OCI-M1 (cell line): ENCODE measurements around the gene LRP6.
A peak's percentile ranks its signal among the peaks of the same experiment; 100 is the strongest.
"Not testable (repeated sequence)": the region's sequence is repeated elsewhere in the genome, so short reads cannot be mapped to it uniquely, and the experiment has no call there.

Experiments
- DNase-seq: peaks from one replicate; lab custom pipeline; 2025; lab: John Stamatoyannopoulos, UW

Gene LRP6

GRCh38 chr12:12180575-12180974, 86.3 kb downstream of the LRP6 start:
- DNase-seq: no peak

- DNase-seq: no peak
Measured at GRCh38 chr12:12180136-12180535, 86.7 kb downstream of the LRP6 start.

GRCh38 chr12:12178559-12178958, 88.3 kb downstream of the LRP6 start:
- DNase-seq: no peak

- DNase-seq: peak; percentile 11
Measured at GRCh38 chr12:12176402-12176801, 90.4 kb downstream of the LRP6 start.

GRCh38 chr12:12171991-12172511, 94.8 kb downstream of the LRP6 start:
- peak; percentile 81 for DNase-seq

GRCh38 chr12:12167847-12168246, 99.0 kb downstream of the LRP6 start:
- no peak for DNase-seq

- no peak for DNase-seq
Measured at GRCh38 chr12:12166751-12167150, 100.1 kb downstream of the LRP6 start.

- no peak for DNase-seq
Measured at GRCh38 chr12:12159988-12160387, 106.9 kb downstream of the LRP6 start.

- no peak for DNase-seq
Measured at GRCh38 chr12:12158858-12159257, 108.0 kb downstream of the LRP6 start.

GRCh38 chr12:12157424-12157823, 109.4 kb downstream of the LRP6 start:
- DNase-seq: no peak

GRCh38 chr12:12156828-12157227, 110.0 kb downstream of the LRP6 start:
- DNase-seq: no peak

GRCh38 chr12:12156116-12156515, 110.7 kb downstream of the LRP6 start:
- DNase-seq: no peak

- DNase-seq: peak; percentile 4
Measured at GRCh38 chr12:12153596-12153995, 113.2 kb downstream of the LRP6 start.

GRCh38 chr12:12147111-12147510, 119.7 kb downstream of the LRP6 start:
- DNase-seq: no peak

- DNase-seq: not testable (repeated sequence)
Measured at GRCh38 chr12:12144531-12144930, 122.3 kb downstream of the LRP6 start.

GRCh38 chr12:12141000-12141399, 125.8 kb downstream of the LRP6 start:
- DNase-seq: no peak

- DNase-seq: no peak
Measured at GRCh38 chr12:12138203-12139154, 128.4 kb downstream of the LRP6 start.

GRCh38 chr12:12133785-12134184, 133.1 kb downstream of the LRP6 start:
- no peak for DNase-seq

- no peak for DNase-seq
Measured at GRCh38 chr12:12133259-12133658, 133.6 kb downstream of the LRP6 start.

GRCh38 chr12:12128670-12129069, 138.2 kb downstream of the LRP6 start:
- no peak for DNase-seq

GRCh38 chr12:12127304-12127703, 139.5 kb downstream of the LRP6 start:
- DNase-seq: peak; percentile 29

GRCh38 chr12:12126551-12126950, 140.3 kb downstream of the LRP6 start:
- DNase-seq: no peak

GRCh38 chr12:12123036-12123604, 143.7 kb downstream of the LRP6 start:
- DNase-seq: no peak
